ENCODE data around the gene TOLLIP. TPM values are rescaled to one million over a fixed set of nuclear protein-coding genes. Genes with fewer than 3 reads are reported as not detected.
"Not testable (repeated sequence)": the region's sequence is repeated elsewhere in the genome, so short reads cannot be mapped to it uniquely, and the experiment has no call there.

TOLLIP gene
- polyA plus RNA-seq, 3 donors, result 42.2 to 52.5 (median 50.5) TPM

- DNase-seq, result not testable (repeated sequence)
Measured at GRCh38 chr11:1347411-1347999, 38.1 kb upstream of the TOLLIP start.

GRCh38 chr11:1346669-1347390, 37.4 kb upstream of the TOLLIP start:
- DNase-seq, result no peak

GRCh38 chr11:1345737-1346513, 36.5 kb upstream of the TOLLIP start:
- no peak for DNase-seq

GRCh38 chr11:1344056-1344635, 34.7 kb upstream of the TOLLIP start:
- no peak for DNase-seq

GRCh38 chr11:1343391-1344055, 34.1 kb upstream of the TOLLIP start:
- DNase-seq, result no peak

- DNase-seq, result no peak
Measured at GRCh38 chr11:1342946-1343345, 33.5 kb upstream of the TOLLIP start.

- no peak for DNase-seq
Measured at GRCh38 chr11:1341928-1342524, 32.6 kb upstream of the TOLLIP start.

- not testable (repeated sequence) for DNase-seq
Measured at GRCh38 chr11:1341226-1341625, 31.8 kb upstream of the TOLLIP start.

GRCh38 chr11:1340111-1340510, 30.7 kb upstream of the TOLLIP start:
- no peak for DNase-seq

- DNase-seq, result no peak
Measured at GRCh38 chr11:1339066-1339675, 29.7 kb upstream of the TOLLIP start.

GRCh38 chr11:1338201-1339065, 29.0 kb upstream of the TOLLIP start:
- DNase-seq, result no peak

GRCh38 chr11:1337647-1338007, 28.2 kb upstream of the TOLLIP start:
- no peak for DNase-seq

- no peak for DNase-seq
Measured at GRCh38 chr11:1336836-1337646, 27.6 kb upstream of the TOLLIP start.

- no peak for DNase-seq
Measured at GRCh38 chr11:1335811-1336761, 26.7 kb upstream of the TOLLIP start.

GRCh38 chr11:1335264-1335810, 25.9 kb upstream of the TOLLIP start:
- DNase-seq, result no peak

GRCh38 chr11:1333860-1334259, 24.4 kb upstream of the TOLLIP start:
- DNase-seq, result no peak

- DNase-seq, result no peak
Measured at GRCh38 chr11:1333091-1333772, 23.8 kb upstream of the TOLLIP start.

Measured in renal pelvis (tissue), 4 donors.